ENCODE data around the gene RAVER1.
"Not testable (repeated sequence)": the region's sequence is repeated elsewhere in the genome, so short reads cannot be mapped to it uniquely, and the experiment has no call there.

RAVER1 gene

DNA sequence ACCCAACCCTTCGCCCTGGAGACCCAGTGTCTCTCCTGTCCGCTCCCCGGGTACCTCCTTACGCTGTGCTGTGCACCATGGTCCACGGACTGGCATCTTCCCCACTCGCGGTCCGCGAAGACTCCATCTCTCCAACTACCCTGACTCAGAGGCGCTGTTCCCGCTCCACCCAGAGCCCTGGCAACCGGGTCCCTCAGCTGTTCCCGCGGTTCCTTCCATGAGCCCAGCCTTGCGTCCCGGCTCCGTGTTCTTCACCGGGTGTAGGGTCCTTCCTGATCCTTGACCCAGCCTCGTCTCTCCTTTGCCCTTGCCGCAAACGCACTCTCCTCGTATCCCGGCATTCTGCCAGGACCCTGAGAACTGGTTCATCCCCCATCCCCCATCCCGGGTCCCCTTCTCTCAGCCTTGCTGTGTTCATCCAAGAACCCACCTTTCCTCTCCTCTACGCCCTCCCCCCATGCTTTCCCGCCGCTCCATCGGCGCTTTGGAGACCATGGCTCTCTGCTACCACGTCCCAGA, 42.9 kb downstream of the RAVER1 start:
- no peak for DNase-seq (ENCODE audit: low spot score)

DNA sequence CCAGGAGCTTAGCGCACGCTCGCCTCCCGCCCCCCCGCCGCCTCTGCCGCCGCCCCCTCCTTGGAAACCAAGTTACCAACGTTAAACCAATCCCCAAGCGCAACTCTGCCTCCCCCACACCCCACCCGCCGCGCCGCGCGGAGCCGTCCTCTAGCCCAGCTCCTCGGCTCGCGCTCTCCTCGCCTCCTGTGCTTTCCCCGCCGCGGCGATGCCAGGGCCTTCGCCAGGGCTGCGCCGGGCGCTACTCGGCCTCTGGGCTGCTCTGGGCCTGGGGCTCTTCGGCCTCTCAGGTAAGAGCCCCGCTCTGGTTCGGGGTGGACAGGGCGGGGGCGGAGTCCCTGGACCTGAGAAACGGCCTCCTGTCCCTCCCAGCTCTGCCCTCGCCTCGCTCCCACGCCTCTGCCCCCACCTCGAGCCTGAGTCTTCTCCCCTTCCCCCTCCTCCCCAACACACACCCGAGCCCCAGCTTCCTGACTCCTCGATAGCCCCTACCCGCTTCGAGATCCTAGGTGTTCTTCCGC, 43.4 kb downstream of the RAVER1 start, which contains the start of gene ICAM5:
TSS of gene ICAM5 (plus strand) at position 117 of the 521 bp plus-strand sequence. CDS start at position 209, 92 bp downstream.
- no peak for DNase-seq (ENCODE audit: low spot score)

DNA sequence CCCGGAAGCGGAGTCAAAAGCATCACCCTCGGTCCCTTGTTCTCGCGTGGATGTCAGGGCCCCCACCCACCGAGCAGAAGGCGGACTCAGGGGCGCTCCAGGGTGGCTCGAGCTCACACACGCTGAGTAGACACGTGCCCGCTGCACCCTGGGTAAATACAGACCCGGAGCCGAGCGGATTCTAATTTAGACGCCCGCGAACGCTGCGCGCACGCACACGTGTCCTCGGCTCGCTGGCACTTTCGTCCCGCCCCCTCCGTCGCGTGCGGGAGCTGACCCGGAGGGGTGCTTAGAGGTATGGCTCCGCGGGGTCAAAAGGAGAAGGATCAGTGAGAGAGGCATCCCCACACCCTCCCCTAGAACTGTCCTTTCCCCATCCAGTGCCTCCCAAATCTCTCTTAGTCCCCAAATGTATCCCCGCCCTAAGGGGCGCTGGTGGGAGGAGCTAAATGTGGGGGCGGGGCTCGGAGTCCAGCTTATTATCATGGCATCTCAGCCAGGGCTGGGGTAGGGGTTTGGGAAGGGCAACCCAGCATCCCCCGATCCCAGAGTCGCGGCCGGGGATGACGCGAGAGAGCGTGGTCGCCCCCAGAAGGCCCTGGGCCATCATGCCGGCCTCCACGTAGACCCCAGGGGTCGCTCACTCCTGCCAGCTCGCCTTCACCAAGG, 44.0 kb downstream of the RAVER1 start:
- DNase-seq (ENCODE audit: low spot score) = peak; percentile 36

DNA sequence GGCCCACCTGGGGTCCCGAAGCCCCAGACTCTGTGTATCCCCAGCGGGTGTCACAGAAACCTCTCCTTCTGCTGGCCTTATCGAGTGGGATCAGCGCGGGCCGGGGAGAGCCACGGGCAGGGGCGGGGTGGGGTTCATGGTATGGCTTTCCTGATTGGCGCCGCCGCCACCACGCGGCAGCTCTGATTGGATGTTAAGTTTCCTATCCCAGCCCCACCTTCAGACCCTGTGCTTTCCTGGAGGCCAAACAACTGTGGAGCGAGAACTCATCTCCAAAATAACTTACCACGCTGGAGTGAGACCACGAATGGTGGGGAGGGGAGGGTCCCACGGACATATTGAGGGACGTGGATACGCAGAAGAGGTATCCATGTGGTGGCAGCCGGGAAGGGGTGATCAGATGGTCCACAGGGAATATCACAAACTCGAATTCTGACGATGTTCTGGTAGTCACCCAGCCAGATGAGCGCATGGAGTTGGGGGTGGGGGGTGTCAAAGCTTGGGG, 44.6 kb downstream of the RAVER1 start:
- DNase-seq (ENCODE audit: low spot score) = no peak

DNA sequence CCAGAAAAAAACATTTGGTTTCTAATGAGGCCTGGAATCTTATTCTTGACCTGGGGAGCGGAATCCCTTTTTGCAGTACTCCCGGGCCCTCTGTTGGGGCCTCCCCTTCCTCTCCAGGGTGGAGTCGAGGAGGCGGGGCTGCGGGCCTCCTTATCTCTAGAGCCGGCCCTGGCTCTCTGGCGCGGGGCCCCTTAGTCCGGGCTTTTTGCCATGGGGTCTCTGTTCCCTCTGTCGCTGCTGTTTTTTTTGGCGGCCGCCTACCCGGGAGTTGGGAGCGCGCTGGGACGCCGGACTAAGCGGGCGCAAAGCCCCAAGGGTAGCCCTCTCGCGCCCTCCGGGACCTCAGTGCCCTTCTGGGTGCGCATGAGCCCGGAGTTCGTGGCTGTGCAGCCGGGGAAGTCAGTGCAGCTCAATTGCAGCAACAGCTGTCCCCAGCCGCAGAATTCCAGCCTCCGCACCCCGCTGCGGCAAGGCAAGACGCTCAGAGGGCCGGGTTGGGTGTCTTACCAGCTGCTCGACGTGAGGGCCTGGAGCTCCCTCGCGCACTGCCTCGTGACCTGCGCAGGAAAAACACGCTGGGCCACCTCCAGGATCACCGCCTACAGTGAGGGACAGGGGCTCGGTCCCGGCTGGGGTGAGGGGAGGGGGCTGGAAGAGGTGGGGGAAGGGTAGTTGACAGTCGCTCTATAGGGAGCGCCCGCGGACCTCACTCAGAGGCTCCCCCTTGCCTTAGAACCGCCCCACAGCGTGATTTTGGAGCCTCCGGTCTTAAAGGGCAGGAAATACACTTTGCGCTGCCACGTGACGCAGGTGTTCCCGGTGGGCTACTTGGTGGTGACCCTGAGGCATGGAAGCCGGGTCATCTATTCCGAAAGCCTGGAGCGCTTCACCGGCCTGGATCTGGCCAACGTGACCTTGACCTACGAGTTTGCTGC, 46.3 kb downstream of the RAVER1 start, which contains the start of gene ICAM4:
TSS of gene ICAM4 (plus strand) at position 153 of the 935 bp plus-strand sequence. CDS start at position 211, 58 bp downstream.
- DNase-seq (ENCODE audit: low spot score) = no peak

DNA sequence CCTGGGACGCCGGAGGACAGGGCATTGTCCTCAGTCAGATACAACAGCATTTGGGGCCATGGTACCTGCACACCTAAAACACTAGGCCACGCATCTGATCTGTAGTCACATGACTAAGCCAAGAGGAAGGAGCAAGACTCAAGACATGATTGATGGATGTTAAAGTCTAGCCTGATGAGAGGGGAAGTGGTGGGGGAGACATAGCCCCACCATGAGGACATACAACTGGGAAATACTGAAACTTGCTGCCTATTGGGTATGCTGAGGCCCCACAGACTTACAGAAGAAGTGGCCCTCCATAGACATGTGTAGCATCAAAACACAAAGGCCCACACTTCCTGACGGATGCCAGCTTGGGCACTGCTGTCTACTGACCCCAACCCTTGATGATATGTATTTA, 47.9 kb downstream of the RAVER1 start:
- DNase-seq (ENCODE audit: low spot score) = no peak

DNA sequence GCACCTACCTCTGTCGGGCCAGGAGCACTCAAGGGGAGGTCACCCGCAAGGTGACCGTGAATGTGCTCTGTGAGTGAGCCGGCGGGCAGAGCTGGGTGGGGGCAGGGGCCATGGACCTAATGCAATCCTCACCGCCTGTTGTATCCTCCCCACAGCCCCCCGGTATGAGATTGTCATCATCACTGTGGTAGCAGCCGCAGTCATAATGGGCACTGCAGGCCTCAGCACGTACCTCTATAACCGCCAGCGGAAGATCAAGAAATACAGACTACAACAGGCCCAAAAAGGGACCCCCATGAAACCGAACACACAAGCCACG, 48.4 kb downstream of the RAVER1 start:
- DNase-seq (ENCODE audit: low spot score) = no peak

DNA sequence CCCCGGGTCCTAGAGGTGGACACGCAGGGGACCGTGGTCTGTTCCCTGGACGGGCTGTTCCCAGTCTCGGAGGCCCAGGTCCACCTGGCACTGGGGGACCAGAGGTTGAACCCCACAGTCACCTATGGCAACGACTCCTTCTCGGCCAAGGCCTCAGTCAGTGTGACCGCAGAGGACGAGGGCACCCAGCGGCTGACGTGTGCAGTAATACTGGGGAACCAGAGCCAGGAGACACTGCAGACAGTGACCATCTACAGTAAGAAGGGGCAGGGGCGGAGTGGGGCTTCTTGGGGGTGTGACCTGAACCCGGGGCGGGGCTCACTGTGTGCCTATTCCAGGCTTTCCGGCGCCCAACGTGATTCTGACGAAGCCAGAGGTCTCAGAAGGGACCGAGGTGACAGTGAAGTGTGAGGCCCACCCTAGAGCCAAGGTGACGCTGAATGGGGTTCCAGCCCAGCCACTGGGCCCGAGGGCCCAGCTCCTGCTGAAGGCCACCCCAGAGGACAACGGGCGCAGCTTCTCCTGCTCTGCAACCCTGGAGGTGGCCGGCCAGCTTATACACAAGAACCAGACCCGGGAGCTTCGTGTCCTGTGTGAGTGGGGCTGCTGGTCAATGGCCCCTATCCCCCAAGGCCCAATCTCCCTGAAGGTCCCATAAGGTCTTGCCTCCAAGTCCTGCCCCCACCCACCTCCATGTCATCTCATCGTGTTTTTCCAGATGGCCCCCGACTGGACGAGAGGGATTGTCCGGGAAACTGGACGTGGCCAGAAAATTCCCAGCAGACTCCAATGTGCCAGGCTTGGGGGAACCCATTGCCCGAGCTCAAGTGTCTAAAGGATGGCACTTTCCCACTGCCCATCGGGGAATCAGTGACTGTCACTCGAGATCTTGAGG, 49.0 kb downstream of the RAVER1 start:
- DNase-seq (ENCODE audit: low spot score) = no peak

DNA sequence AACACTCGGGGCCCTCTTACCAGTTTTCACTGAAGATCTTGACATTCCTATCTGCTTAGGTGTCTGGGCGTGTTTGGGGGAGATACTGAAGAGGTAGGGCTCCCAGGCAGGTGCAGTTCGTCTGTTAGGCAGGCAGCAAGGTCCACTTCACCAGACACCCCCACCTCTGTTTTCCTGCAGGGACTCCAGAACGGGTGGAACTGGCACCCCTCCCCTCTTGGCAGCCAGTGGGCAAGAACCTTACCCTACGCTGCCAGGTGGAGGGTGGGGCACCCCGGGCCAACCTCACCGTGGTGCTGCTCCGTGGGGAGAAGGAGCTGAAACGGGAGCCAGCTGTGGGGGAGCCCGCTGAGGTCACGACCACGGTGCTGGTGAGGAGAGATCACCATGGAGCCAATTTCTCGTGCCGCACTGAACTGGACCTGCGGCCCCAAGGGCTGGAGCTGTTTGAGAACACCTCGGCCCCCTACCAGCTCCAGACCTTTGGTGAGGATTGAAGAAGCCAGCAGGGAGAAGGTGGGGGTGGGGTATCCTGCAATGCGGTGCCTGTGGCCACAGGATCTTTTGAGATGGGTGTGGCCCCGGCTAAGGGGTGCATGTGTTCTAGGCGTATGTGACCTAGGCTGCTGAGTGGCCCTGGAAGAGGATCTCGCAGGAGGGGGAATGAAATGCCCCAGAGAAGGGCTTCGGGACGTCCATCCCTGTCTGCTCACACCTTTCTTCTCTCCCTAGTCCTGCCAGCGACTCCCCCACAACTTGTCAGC, 49.8 kb downstream of the RAVER1 start:
- peak; percentile 50 for DNase-seq (ENCODE audit: low spot score)

DNA sequence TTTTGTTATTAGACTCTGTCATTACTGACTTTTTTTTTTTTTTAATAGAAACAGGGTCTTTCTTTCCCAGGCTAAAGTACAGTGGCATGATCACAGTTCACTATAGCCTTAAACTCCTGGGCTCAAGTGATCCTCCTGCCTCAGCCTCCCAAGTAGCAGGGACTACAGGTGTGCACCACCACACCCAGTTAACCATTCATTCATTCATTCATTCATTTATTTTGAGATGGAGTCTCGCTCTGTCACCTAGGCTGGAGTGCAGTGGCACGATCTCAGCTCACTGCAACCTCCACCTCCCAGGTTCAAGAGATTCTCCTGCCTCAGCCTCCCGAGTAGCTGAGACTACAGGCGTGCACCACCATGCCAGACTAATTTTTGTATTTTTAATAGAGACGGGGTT, 51.3 kb downstream of the RAVER1 start:
- DNase-seq (ENCODE audit: low spot score) = not testable (repeated sequence)

DNA sequence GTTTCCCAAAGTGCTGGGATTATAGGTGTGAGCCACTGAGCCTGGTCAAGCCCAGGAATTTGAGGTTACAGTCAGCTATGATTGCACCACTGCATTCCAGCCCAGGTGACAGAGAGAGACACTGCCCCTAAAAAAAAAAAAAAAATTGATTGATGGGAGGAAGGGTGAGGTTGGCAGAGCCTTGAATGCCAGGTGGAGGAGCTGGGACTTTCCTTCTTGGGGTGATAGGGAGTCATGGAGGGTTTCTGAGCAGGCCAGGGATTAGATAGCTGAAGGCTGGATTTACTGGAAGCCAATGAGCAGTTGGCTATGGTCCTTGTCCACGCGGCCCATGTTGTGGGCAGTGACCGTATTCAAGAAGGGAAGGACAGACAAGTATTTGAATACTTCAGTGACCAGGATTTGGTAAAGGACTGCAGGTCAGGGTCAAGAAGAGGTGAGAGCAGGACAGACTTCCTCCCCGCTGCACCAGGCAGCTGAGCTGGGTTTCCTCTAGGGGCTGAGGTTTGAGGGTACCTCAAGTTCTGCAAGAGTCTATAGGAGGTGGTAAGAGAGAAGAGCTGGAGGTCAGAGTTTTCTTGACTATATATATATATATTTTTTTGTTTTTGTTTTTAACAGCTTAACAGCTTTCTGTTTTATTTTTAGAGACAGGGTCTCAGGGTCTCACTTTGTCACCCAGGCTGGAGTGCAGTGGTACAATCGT, 53.4 kb downstream of the RAVER1 start:
- no peak for DNase-seq (ENCODE audit: low spot score)

DNA sequence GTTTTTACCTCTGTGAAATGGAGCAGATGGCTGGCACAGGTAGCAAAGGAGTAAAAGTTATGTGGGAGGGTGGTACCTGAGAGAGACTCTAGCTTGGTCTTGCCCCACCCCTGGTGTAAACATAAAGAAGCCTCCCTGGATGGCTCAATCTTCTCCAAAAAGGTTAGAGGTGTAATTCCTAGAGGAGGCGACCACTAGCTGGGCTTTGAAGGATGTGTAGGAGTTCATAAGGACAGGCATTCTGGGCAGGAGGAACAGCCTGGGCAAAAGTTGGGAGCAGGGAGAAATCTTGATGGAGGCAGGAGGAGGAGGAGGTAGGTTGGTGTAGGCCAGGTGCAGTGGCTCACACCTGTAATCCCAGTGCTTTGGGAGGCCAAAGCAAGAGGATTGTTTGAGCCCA, 54.4 kb downstream of the RAVER1 start:
- no peak for DNase-seq (ENCODE audit: low spot score)

DNA sequence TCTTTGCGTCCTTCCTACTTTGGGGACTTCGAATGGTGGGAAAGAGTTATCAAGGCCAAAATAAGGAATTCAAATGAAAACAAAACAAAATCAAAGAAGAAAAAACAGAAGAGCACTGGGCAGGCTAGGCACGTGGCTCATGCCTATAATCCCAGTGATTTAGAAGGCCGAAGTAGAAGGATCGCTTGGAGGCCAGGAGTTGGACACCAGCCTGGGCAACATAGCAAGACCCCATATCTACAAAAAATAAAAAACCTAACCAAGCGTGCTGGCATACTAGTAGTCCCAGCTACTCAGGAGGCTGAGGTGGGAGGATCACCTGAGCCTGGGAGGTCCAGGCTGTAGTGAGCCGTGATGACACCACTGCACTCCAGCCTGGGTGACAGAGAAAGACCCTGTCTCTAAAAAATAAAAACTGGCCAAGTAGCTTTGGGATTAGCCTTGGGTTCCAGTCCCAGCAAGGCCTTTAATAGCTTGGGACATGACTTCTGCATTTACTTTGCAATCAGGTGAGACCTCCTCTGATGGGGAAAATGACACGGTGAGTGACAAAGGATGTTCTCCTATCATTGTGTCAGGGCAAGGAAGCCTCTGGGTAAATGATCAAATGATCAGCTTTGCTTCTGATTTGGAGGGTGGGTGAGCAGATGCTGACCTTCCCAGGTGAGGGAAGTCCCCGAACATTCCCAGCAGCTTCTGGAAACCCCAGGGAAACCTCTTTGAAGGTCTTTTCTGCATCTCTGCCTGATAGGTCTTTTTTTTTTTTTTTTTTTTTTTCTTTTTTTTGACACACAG, 55.3 kb downstream of the RAVER1 start:
- no peak for DNase-seq (ENCODE audit: low spot score)

DNA sequence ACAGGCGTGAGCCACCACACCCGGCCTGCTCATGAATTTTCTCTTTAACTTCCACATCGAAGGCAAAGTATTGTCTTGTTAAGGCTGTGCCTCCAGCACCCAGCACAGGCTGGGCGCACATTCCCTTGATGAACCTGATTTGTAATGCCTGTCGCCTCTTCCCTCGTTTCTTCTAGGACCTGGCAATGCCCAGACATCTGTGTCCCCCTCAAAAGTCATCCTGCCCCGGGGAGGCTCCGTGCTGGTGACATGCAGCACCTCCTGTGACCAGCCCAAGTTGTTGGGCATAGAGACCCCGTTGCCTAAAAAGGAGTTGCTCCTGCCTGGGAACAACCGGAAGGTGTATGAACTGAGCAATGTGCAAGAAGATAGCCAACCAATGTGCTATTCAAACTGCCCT, 58.7 kb downstream of the RAVER1 start:
- DNase-seq (ENCODE audit: low spot score) = no peak

DNA sequence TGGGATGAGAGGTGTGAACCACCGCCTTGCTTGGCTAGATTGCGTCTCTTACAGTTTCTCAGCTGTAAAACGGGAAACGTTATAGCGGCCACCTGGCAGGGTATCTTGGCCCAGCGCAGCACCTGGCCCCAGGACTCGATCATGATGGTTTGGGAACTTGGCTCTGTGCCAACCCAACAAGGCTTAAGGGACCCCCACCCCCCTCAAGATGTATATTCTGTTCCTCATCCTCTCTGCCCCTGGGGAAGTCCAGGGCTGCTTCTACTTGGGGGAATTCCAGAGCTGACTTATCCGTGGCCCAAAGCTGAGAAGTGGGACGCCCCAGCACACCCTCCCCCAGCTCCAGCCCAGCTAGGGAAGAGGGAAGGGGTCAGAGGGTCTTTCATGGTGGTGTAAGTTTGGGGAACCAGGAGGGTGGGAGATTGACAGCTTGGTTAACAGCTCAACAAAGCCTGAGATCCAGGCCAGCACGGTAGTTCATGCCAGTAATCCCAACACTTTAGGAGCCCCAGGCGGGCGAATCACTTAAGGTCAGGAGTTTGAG, 61.7 kb downstream of the RAVER1 start:
- DNase-seq (ENCODE audit: low spot score) = no peak

DNA sequence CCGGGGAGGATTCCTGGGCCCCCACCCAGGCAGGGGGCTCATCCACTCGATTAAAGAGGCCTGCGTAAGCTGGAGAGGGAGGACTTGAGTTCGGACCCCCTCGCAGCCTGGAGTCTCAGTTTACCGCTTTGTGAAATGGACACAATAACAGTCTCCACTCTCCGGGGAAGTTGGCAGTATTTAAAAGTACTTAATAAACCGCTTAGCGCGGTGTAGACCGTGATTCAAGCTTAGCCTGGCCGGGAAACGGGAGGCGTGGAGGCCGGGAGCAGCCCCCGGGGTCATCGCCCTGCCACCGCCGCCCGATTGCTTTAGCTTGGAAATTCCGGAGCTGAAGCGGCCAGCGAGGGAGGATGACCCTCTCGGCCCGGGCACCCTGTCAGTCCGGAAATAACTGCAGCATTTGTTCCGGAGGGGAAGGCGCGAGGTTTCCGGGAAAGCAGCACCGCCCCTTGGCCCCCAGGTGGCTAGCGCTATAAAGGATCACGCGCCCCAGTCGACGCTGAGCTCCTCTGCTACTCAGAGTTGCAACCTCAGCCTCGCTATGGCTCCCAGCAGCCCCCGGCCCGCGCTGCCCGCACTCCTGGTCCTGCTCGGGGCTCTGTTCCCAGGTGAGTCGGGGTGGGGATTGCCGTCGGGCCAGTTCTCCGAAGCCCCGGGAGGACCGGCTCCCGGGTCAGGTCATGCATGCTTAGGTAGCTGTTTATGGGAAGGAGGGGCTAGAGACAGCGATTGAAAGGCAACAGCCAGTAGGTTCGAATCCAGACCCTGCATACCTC, 62.5 kb downstream of the RAVER1 start, which contains the start of gene ICAM1:
TSS of gene ICAM1 (plus strand) at position 505 of the 779 bp plus-strand sequence. CDS start at position 545, 40 bp downstream.
- DNase-seq (ENCODE audit: low spot score) = no peak

DNA sequence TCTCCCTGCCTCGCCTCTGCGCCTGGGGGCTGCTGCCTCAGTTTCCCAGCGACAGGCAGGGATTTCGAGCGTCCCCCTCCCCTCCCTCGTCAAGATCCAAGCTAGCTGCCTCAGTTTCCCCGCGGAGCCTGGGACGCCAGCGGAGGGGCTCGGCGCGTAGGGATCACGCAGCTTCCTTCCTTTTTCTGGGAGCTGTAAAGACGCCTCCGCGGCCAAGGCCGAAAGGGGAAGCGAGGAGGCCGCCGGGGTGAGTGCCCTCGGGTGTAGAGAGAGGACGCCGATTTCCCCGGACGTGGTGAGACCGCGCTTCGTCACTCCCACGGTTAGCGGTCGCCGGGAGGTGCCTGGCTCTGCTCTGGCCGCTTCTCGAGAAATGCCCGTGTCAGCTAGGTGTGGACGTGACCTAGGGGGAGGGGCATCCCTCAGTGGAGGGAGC, 63.1 kb downstream of the RAVER1 start:
- DNase-seq (ENCODE audit: low spot score) = no peak
